Measurements from ENCODE around the gene FGF8. TPM values are rescaled to one million over a fixed set of nuclear protein-coding genes. Genes with fewer than 3 reads are reported as not detected.

The FGF8 gene
- total and polyA plus RNA-seq, 9 of the 15 experiments (the other 6 are each of a cell fraction or from before 2014, with no cell fraction given): 0.13 to 0.82 (median 0.37) TPM; not detected in 5

- TF ChIP-seq, protein P1, sequence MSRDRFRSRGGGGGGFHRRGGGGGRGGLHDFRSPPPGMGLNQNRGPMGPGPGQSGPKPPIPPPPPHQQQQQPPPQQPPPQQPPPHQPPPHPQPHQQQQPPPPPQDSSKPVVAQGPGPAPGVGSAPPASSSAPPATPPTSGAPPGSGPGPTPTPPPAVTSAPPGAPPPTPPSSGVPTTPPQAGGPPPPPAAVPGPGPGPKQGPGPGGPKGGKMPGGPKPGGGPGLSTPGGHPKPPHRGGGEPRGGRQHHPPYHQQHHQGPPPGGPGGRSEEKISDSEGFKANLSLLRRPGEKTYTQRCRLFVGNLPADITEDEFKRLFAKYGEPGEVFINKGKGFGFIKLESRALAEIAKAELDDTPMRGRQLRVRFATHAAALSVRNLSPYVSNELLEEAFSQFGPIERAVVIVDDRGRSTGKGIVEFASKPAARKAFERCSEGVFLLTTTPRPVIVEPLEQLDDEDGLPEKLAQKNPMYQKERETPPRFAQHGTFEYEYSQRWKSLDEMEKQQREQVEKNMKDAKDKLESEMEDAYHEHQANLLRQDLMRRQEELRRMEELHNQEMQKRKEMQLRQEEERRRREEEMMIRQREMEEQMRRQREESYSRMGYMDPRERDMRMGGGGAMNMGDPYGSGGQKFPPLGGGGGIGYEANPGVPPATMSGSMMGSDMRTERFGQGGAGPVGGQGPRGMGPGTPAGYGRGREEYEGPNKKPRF (IDR thresholded peaks at IDR 0.05; ENCODE audit: low read depth, low read length): no peak
- TF ChIP-seq ZNF184 (CRISPR knock-in tag; IDR thresholded peaks at IDR 0.05) (no peak), ZNF324 (CRISPR knock-in tag; IDR thresholded peaks at IDR 0.05) (no peak), THRAP3 (IDR thresholded peaks at IDR 0.05; ENCODE audit: borderline replicate concordance) (no peak), ZNF407 (IDR thresholded peaks at IDR 0.05; ENCODE audit: low read depth) (no peak), NUFIP1 (IDR thresholded peaks at IDR 0.05; ENCODE audit: partially characterized antibody) (no peak), SMARCC2 (IDR thresholded peaks at IDR 0.05; ENCODE audit: low read depth) (peak; percentile 91), KAT7 (CRISPR knock-in tag; IDR thresholded peaks at IDR 0.05; ENCODE audit: borderline replicate concordance) (no peak), POLR2G (IDR thresholded peaks at IDR 0.05; ENCODE audit: low read depth, low read length) (no peak), KLF13 (tag; IDR thresholded peaks at IDR 0.05; ENCODE audit: borderline replicate concordance, low read depth) (no peak), STAT5B (CRISPR knock-in tag; IDR thresholded peaks at IDR 0.05) (no peak), ZNF766 (CRISPR knock-in tag; conservative IDR thresholded peaks at IDR 0.05) (peak; percentile 86), CC2D1A (IDR thresholded peaks at IDR 0.05) (no peak), RCOR1 (IDR thresholded peaks at IDR 0.05; ENCODE audit: borderline replicate concordance in 1 of 2, low read depth in 2 of 2, low read length in 2 of 2) (peak in 1 of 2 experiments; percentile 54; a peak in 1 of 4 replicates), LEF1 (IDR thresholded peaks at IDR 0.05) (peak; percentile 100)
- TF ChIP-seq, protein P2, sequence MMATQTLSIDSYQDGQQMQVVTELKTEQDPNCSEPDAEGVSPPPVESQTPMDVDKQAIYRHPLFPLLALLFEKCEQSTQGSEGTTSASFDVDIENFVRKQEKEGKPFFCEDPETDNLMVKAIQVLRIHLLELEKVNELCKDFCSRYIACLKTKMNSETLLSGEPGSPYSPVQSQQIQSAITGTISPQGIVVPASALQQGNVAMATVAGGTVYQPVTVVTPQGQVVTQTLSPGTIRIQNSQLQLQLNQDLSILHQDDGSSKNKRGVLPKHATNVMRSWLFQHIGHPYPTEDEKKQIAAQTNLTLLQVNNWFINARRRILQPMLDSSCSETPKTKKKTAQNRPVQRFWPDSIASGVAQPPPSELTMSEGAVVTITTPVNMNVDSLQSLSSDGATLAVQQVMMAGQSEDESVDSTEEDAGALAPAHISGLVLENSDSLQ (IDR thresholded peaks at IDR 0.05): no peak
- TF ChIP-seq, protein P3, sequence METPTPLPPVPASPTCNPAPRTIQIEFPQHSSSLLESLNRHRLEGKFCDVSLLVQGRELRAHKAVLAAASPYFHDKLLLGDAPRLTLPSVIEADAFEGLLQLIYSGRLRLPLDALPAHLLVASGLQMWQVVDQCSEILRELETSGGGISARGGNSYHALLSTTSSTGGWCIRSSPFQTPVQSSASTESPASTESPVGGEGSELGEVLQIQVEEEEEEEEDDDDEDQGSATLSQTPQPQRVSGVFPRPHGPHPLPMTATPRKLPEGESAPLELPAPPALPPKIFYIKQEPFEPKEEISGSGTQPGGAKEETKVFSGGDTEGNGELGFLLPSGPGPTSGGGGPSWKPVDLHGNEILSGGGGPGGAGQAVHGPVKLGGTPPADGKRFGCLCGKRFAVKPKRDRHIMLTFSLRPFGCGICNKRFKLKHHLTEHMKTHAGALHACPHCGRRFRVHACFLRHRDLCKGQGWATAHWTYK (CRISPR knock-in tag; IDR thresholded peaks at IDR 0.05): no peak
Measured at GRCh38 chr10:101824736-101825135, 48.8 kb upstream of the FGF8 start (continued).

Measured in K562 (cell line).